Measurements from ENCODE around the gene NR2F1-AS1. TPM values are rescaled to one million over a fixed set of nuclear protein-coding genes. Genes with fewer than 3 reads are reported as not detected.

NR2F1-AS1 gene
- total RNA-seq, 4 donors from 2014 or later, result 0.35 to 9.1 (median 3.2) TPM

DNA sequence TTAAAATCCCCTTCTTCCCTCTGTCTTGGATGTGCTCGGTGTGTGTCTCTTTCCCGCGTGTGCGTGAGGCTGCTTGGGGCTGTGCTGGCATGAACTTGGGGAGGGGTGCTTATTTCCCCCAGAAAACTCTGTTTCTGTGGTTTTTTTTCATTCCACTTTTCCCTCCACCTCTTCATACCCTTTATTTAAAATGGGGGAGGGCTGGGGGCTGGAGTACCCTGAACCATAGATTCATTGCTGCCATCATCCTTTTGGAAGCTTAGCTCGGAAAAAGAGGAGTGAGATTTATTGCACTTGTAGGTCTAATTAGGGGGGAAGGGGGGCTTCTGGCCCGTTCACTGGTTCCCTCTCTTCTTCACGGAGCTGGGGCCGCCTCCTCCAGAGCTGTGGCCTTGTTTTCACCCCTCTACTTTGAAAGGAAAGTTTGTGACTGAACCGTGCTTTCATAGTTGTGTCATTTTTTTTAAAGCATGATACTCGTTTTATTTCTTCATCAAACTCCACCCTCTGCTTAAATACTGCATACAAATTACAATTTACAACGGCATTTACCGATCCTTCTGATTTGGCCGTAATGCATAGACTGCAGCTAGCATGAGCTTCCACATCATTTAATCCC lies 4.9 kb upstream of the NR2F1-AS1 start:
- H3K36me3 ChIP-seq, result no peaks in the 10 kb centered on the region
- DNase-seq, result no peak
- H3K4me3 ChIP-seq, result peak overlapping the region in 3 of 4 donors; percentile 33 to 67 (median 59)
- TF ChIP-seq POLR2A (IDR thresholded peaks at IDR 0.05), result no peak
- TF ChIP-seq, protein P1, sequence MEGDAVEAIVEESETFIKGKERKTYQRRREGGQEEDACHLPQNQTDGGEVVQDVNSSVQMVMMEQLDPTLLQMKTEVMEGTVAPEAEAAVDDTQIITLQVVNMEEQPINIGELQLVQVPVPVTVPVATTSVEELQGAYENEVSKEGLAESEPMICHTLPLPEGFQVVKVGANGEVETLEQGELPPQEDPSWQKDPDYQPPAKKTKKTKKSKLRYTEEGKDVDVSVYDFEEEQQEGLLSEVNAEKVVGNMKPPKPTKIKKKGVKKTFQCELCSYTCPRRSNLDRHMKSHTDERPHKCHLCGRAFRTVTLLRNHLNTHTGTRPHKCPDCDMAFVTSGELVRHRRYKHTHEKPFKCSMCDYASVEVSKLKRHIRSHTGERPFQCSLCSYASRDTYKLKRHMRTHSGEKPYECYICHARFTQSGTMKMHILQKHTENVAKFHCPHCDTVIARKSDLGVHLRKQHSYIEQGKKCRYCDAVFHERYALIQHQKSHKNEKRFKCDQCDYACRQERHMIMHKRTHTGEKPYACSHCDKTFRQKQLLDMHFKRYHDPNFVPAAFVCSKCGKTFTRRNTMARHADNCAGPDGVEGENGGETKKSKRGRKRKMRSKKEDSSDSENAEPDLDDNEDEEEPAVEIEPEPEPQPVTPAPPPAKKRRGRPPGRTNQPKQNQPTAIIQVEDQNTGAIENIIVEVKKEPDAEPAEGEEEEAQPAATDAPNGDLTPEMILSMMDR (IDR thresholded peaks at IDR 0.05), result no peak
- H3K27ac ChIP-seq, result no peak overlapping the region
- peaks cover 0 to 20% of the 10 kb centered on the region in 2 donors for H3K27me3 ChIP-seq
- H3K4me1 ChIP-seq, result peaks cover 0 to 26% (median 6%) of the 10 kb centered on the region in 4 donors
- no peaks in the 10 kb centered on the region for H3K9me3 ChIP-seq

DNA sequence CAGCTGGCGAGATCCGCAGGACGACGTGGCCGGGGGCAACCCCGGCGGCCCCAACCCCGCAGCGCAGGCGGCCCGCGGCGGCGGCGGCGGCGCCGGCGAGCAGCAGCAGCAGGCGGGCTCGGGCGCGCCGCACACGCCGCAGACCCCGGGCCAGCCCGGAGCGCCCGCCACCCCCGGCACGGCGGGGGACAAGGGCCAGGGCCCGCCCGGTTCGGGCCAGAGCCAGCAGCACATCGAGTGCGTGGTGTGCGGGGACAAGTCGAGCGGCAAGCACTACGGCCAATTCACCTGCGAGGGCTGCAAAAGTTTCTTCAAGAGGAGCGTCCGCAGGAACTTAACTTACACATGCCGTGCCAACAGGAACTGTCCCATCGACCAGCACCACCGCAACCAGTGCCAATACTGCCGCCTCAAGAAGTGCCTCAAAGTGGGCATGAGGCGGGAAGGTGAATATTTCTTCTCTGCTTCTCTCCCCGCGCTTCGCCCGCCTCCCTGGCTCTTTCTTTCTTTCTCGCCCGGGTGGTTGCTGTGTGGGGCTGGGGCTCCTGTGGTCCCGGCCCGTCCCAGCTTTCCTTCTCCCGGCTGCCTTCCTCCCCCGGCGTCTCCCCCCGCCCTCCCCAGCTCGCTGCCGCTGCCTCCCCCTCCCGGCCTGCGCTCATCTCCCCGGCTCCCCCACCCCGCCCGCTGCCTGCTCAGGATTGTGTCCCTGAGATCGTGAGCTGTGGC lies 4.2 kb upstream of the NR2F1-AS1 start:
- no peak for TF ChIP-seq POLR2A (IDR thresholded peaks at IDR 0.05)
- TF ChIP-seq, protein P1 (IDR thresholded peaks at IDR 0.05), result no peak
- peak overlapping the region; percentile 33 to 67 (median 56) for H3K4me3 ChIP-seq
- no peaks in the 10 kb centered on the region for H3K36me3 ChIP-seq
- peaks cover 0 to 33% (median 11%) of the 10 kb centered on the region in 4 donors for H3K4me1 ChIP-seq
- peak overlapping the region in 3 of 4 donors; percentile 14 to 49 (median 24) for H3K27ac ChIP-seq
- peaks cover 0 to 26% of the 10 kb centered on the region in 2 donors for H3K27me3 ChIP-seq
- H3K9me3 ChIP-seq, result no peaks in the 10 kb centered on the region
- no peak for DNase-seq

DNA sequence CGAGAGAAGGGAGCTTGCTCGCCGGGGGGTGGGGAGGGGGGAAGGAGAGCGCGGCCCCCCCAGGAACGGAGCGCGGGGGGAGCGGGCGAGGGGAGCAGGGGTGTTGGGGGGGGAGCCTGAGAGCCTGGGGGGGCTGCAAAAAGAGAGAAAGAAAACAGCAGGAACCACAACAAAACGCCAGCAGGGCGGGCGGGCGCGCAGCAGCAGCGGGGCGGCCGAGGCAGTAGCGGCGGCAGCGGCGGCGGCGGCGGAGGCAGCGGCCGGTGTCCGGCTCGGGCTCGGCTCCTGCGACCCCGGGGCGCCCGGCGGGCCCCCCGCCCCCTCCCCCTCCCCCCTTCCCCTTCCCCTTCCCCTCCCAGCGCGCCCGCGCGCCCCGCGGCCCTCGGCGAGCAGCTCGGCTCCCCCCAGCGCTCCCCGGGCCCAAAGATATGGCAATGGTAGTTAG lies 3.6 kb upstream of the NR2F1-AS1 start:
- H3K27me3 ChIP-seq, result peaks cover 0 to 32% of the 10 kb centered on the region in 2 donors

DNA sequence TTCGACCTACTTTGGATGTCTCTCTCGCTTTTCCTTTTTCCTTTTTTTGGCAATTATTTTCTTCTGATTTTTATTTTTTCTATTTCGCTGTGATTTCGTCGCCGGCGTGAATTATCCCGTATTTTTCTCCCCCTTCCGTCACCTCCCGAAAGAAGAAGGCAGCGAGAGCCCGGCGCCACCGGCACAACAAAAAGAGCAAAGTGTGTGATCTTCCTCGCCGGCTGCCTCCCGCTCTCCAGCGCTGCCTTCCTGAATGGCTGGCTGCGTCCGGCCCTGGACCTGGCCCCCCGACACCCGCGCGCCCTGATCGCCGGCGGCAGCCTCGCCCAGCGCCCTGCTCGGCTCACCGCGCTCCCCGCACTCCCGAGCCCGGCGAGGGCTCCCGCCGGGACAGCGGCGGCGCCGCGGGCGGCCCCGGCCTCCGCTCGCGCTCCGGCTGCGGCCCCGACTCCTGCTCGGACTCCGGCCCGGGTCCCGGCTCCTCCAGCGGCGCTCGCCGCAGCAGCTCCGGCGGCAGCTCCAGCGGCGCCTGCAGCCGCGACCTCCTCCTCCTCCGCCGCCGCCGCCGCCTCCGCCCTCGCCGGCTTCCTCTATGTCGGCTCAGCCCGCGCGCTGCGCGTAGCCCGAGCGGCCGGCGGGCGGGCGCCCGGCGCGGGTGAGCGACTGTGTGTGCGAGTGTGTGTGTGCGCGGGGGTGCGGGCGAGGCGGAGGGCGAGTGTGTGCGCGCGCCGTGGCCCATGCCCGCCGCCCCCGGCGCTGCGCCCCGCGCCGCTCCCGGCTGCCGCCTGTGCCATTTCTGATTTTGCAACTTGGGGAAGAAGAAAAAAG lies 3.0 kb upstream of the NR2F1-AS1 start:
- H3K27ac ChIP-seq, result peak overlapping the region in 3 of 4 donors; percentile 42 to 68 (median 66)
- H3K27me3 ChIP-seq, result peaks cover 0 to 38% of the 10 kb centered on the region in 2 donors
- peaks cover 0 to 45% (median 22%) of the 10 kb centered on the region in 4 donors for H3K4me1 ChIP-seq
- no peaks in the 10 kb centered on the region for H3K36me3 ChIP-seq
- no peaks in the 10 kb centered on the region for H3K9me3 ChIP-seq
- TF ChIP-seq, protein P1 (IDR thresholded peaks at IDR 0.05), result no peak
- TF ChIP-seq POLR2A (IDR thresholded peaks at IDR 0.05), result no peak
- H3K4me3 ChIP-seq, result peak overlapping the region; percentile 33 to 67 (median 56)
- DNase-seq, result peak in 1 of 3 donors; percentile 54

More for the DNA sequence above, 3.6 kb upstream of the NR2F1-AS1 start:
- Histone ChIP-seq H3K36me3 (no peaks in the 10 kb centered on the region), H3K9me3 (no peaks in the 10 kb centered on the region), H3K27ac (peak overlapping the region in 3 of 4 donors; percentile 42 to 68 (median 66)), H3K4me3 (peak overlapping the region; percentile 33 to 67 (median 56)), H3K4me1 (peaks cover 0 to 38% (median 17%) of the 10 kb centered on the region in 4 donors)
- DNase-seq, result no peak
- TF ChIP-seq POLR2A (IDR thresholded peaks at IDR 0.05), result no peak
- TF ChIP-seq, protein P1 (IDR thresholded peaks at IDR 0.05), result no peak

DNA sequence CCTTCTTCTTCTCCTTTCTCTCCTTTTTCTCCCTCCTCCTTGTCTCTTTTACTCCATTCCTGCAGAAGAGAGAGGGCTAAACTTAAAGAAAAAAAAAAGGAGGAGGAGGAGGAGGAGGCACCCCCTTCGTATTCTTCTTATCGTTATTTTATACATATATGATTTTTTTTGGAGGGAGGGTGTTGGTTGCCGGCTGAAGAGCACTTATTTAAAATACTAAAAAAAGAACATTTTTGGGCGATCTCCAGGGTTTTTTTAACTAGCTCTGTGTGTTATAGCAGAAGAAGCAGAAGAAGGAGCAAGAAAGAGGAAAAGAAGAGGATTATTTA lies 2.4 kb upstream of the NR2F1-AS1 start:
- H3K27me3 ChIP-seq, result peaks cover 0 to 41% of the 10 kb centered on the region in 2 donors

More for the DNA sequence above, 2.4 kb upstream of the NR2F1-AS1 start:
- Histone ChIP-seq H3K36me3 (no peaks in the 10 kb centered on the region), H3K9me3 (no peaks in the 10 kb centered on the region), H3K4me3 (peak overlapping the region; percentile 33 to 67 (median 56)), H3K4me1 (peaks cover 0 to 47% (median 23%) of the 10 kb centered on the region in 4 donors), H3K27ac (peak overlapping the region in 2 of 4 donors; percentile 7 to 68)
- DNase-seq, result no peak
- no peak for TF ChIP-seq POLR2A (IDR thresholded peaks at IDR 0.05)
- TF ChIP-seq, protein P1 (IDR thresholded peaks at IDR 0.05), result no peak
